Tibial artery (tissue), 4 donors: Measurements from ENCODE around the gene SAXO1.
A peak's percentile ranks its signal among the peaks of the same experiment; 100 is the strongest.
"Not testable (repeated sequence)": the region's sequence is repeated elsewhere in the genome, so short reads cannot be mapped to it uniquely, and the experiment has no call there.

Experiments
- DNase-seq, 2 donors: peaks; one replicate each; pipeline ENCODE4 v3.0.0-alpha.2; 2019
- H3K27ac ChIP-seq, 2 donors: fragments of 200-600 bp; sonication (generic) in 1 of 2; 1 replicate in 1 of 2; 2 replicates in 1 of 2; pipeline ENCODE4 v1.5.1; 2018 to 2019; ENCODE audit warnings: mild to moderate bottlenecking in 1 of 2
- H3K27me3 ChIP-seq, 2 donors: fragments of 200-600 bp; sonication (generic) in 1 of 2; one replicate each; pipeline versions ENCODE4 v1.5.1 to v1.6.0; 2016 to 2019
- H3K36me3 ChIP-seq, 3 donors: fragments of 200-600 bp; sonication (generic) in 2 of 3; one replicate each; pipeline ENCODE4 v1.5.1; 2016 to 2019; ENCODE audit warnings: mild to moderate bottlenecking in 2 of 3
- H3K4me1 ChIP-seq, 4 donors: fragments of 200-600 bp; sonication (generic) in 2 of 4; 1 replicate in 3 of 4; 2 replicates in 1 of 4; pipeline ENCODE4 v1.5.1; 2016 to 2019
- H3K4me3 ChIP-seq, 2 donors: fragments of 200-600 bp; sonication (generic) in 1 of 2; 1 replicate in 1 of 2; 2 replicates in 1 of 2; pipeline ENCODE4 v1.5.1; 2018 to 2019; ENCODE audit warnings: mild to moderate bottlenecking in 2 of 2
- H3K9me3 ChIP-seq, 3 donors: fragments of 200-600 bp; sonication (generic) in 1 of 3; one replicate each; pipeline ENCODE4 v1.5.1; 2016 to 2019
- intact Hi-C: fragments of 100-400 bp; cut with DNase I; formaldehyde crosslinking; loops from one replicate; pipeline ENCODE4 v1.15.0; 2023; ENCODE audit warnings: low total_unique reads
- TF ChIP-seq, protein P1 (sequence below), 2 experiments: fragments of 200-600 bp in 1 of 2; fragments of 450-650 bp in 1 of 2; IDR thresholded peaks; one replicate each; pipeline ENCODE4 v1.5.1; 2017 to 2019; ENCODE audit warnings: antibody characterized with exemption in 2 of 2, mild to moderate bottlenecking in 1 of 2, moderate library complexity in 1 of 2

SAXO1 gene

DNA sequence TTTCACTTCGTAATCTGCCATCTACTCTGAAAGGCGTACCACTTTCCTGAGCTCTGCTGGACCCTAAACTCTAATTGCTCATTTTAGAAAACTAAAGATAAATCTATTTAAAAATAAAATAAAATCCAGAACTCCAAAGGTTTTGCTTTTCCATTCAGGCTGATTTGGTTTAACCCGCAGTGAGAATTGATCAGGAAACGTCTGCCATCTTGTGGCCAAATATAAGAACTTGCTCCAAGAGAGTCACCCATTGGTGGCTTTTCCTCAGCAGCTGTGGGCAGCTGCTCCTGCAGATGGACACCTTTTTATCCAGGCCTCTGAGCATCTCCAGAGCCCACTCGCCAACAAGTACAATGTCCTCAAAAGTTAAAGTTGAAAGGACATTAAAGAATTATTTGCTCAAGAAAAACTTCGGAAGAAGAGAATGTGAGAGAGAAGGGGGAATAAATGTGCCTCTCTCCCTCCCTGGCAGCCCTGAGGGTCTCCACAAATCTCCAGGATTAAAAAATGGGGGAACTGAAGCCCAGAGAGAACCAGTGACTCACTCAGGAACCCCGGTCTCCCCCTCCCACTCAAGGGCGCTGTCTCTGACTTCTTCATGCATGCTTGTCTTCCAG is 4.1 kb downstream of the SAXO1 start:
- TF ChIP-seq, protein P1, sequence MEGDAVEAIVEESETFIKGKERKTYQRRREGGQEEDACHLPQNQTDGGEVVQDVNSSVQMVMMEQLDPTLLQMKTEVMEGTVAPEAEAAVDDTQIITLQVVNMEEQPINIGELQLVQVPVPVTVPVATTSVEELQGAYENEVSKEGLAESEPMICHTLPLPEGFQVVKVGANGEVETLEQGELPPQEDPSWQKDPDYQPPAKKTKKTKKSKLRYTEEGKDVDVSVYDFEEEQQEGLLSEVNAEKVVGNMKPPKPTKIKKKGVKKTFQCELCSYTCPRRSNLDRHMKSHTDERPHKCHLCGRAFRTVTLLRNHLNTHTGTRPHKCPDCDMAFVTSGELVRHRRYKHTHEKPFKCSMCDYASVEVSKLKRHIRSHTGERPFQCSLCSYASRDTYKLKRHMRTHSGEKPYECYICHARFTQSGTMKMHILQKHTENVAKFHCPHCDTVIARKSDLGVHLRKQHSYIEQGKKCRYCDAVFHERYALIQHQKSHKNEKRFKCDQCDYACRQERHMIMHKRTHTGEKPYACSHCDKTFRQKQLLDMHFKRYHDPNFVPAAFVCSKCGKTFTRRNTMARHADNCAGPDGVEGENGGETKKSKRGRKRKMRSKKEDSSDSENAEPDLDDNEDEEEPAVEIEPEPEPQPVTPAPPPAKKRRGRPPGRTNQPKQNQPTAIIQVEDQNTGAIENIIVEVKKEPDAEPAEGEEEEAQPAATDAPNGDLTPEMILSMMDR (IDR thresholded peaks at IDR 0.05), result peak; percentile 71 to 75
- Histone ChIP-seq H3K4me3 (no peak overlapping the region), H3K36me3 (no peaks in the 10 kb centered on the region), H3K4me1 (no peaks in the 10 kb centered on the region), H3K27me3 (peaks cover 0 to 7% of the 10 kb centered on the region in 2 donors), H3K9me3 (no peaks in the 10 kb centered on the region), H3K27ac (no peak overlapping the region)
- intact Hi-C loops, result loop anchor here (5.0 kb wide), 1 partner anchor 772 kb away; no protein-coding TSS in a partner anchor
- no peak for DNase-seq

DNA sequence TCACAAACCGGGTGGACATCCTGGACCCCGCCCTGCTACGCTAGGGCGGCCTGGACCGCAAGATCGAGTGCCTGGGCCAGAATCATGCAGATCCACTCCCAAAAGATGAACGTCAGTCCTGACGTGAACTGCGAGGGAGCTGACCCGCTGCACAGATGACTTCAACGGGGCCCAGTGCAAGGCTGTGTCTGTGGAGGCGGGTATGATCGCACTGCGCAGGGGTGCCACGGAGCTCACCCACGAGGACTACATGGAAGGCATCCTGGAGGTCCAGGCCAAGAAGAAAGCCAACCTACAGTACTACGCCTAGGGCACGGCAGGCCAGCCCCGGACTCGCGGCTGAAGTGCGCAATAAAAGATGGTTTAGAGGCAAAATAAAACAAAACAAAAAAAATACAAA is 5.2 kb downstream of the SAXO1 start:
- H3K27me3 ChIP-seq, result peaks cover 0 to 7% of the 10 kb centered on the region in 2 donors
- H3K4me1 ChIP-seq, result no peaks in the 10 kb centered on the region
- no peak overlapping the region for H3K4me3 ChIP-seq
- no peak overlapping the region for H3K27ac ChIP-seq
- intact Hi-C loops, result loop anchor here (5.0 kb wide), 1 partner anchor 771 kb away; no protein-coding TSS in a partner anchor
- TF ChIP-seq, protein P1 (IDR thresholded peaks at IDR 0.05), result no peak
- no peaks in the 10 kb centered on the region for H3K36me3 ChIP-seq
- H3K9me3 ChIP-seq, result no peaks in the 10 kb centered on the region
- no peak for DNase-seq

DNA sequence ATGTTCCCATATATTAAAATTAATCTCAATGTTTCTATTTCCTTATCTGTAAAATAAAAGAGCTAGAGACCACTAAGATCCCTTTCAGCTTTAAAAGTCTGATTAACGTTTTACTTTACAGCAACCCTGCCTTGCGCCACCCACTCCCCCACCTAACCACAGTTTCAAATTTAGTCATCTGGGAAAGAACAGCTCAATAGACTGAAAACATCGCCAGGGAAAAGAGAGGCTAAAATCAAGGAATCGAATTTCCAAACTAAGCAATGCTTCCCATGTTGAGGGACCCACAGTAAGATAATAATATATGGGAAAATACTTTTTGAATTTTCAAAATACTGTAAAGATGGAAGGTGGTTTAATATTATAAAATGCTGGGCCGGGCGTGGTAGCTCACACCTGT is 6.6 kb downstream of the SAXO1 start:
- intact Hi-C loops, result loop anchor here (5.0 kb wide), 1 partner anchor 769 kb away; no protein-coding TSS in a partner anchor
- no peak overlapping the region for H3K27ac ChIP-seq
- no peaks in the 10 kb centered on the region for H3K36me3 ChIP-seq
- peaks cover 0 to 7% of the 10 kb centered on the region in 2 donors for H3K27me3 ChIP-seq
- TF ChIP-seq, protein P1 (IDR thresholded peaks at IDR 0.05), result no peak
- H3K4me3 ChIP-seq, result no peak overlapping the region
- no peaks in the 10 kb centered on the region for H3K4me1 ChIP-seq
- H3K9me3 ChIP-seq, result no peaks in the 10 kb centered on the region
- DNase-seq, result no peak

DNA sequence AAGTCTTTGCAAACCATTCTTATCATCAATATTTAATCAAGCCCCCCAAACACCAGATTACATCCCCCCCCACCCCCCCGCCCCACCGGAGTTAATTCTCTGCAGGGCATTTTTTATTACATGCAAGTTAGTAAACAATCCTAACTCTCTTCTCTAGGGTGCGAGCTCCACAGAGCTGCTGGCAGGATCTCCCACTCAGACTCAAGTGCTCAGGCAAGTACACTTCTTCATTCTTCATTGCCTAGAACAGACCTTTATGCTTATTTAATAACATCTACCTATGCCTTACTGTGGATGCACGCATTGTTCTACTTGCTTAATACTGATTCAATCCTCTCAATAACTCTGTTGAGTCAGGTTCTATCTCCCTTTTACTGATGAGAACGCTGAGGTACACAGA is 9.9 kb downstream of the SAXO1 start:
- intact Hi-C loops, result no loop called here

DNA sequence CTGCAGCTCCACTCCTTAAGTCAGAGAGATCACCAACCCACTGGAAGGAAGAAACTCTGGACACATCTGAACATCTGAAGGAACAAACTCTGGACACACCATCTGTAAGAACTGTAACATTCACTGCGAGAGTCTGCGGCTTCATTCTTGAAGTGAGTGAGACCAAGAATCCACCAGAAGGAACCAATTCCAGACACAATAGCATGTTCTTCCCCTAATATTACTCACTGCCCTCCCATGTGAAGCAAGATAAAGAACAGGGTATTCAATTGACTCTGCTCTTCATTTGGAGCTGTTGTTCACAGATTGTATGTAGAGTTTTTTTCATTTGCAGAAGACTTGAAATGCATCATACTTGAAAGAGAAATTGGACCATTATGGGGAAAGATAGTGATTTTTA is 10.8 kb downstream of the SAXO1 start:
- intact Hi-C loops, result no loop called here

More for the DNA sequence above, 9.9 kb downstream of the SAXO1 start:
- DNase-seq, result no peak
- H3K27me3 ChIP-seq, result no peaks in the 10 kb centered on the region
- TF ChIP-seq, protein P1 (IDR thresholded peaks at IDR 0.05), result no peak
- H3K27ac ChIP-seq, result no peak overlapping the region
- no peaks in the 10 kb centered on the region for H3K4me1 ChIP-seq
- H3K36me3 ChIP-seq, result no peaks in the 10 kb centered on the region
- no peak overlapping the region for H3K4me3 ChIP-seq
- no peaks in the 10 kb centered on the region for H3K9me3 ChIP-seq

DNA sequence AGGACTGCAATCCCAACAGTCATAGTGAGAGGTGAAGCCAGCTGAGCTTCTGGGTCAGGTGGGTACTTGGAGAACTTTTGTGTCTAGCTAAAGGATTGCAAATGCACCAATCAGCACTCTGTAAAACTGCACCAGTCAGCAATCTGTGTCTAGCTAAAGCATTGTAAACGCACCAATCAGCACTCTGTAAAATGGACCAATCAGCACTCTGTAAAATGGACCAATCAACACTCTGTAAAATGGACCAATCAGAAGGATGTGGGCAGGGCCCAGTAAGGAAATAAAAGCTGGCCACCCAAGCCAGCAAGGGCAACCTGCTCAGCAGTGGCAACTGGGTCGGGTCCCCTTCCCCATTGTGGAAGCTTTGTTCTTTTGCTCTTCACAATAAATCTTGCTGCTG is 11.4 kb downstream of the SAXO1 start:
- intact Hi-C loops, H3K36me3 ChIP-seq: not testable (repeated sequence)

More for the DNA sequence above, 10.8 kb downstream of the SAXO1 start:
- no peak for DNase-seq
- H3K4me1 ChIP-seq, result no peaks in the 10 kb centered on the region
- H3K4me3 ChIP-seq, result no peak overlapping the region
- TF ChIP-seq, protein P1 (IDR thresholded peaks at IDR 0.05), result no peak
- no peak overlapping the region for H3K27ac ChIP-seq
- H3K27me3 ChIP-seq, result no peaks in the 10 kb centered on the region
- H3K9me3 ChIP-seq, result no peaks in the 10 kb centered on the region
- H3K36me3 ChIP-seq, result no peaks in the 10 kb centered on the region

More for the DNA sequence above, 11.4 kb downstream of the SAXO1 start:
- not testable (repeated sequence) for H3K4me3 ChIP-seq, H3K27ac ChIP-seq, H3K9me3 ChIP-seq, H3K4me1 ChIP-seq, H3K27me3 ChIP-seq, DNase-seq
